Mucosa of descending colon (tissue), 3 donors: Measurements from ENCODE around the gene TBC1D25. TPM values are rescaled to one million over a fixed set of nuclear protein-coding genes. Genes with fewer than 3 reads are reported as not detected.

Experiments
- ATAC-seq: fragments of 200-7000 bp; cut with Tn5 transposase; one replicate; pipeline ENCODE4 v1.9.1; 2020; ENCODE audit warnings: mild to moderate bottlenecking, moderate library complexity
- DNase-seq, 3 donors: peaks; one replicate each; pipeline ENCODE4 v3.0.0-alpha.2; 2020
- H3K36me3 ChIP-seq: fragments of 200-600 bp; one replicate; pipeline ENCODE4 v1.8.0; 2021; ENCODE audit warnings: low read depth, mild to moderate bottlenecking
- H3K4me1 ChIP-seq: fragments of 200-600 bp; one replicate; pipeline ENCODE4 v1.8.0; 2021; ENCODE audit warnings: low read depth, mild to moderate bottlenecking
- H3K4me3 ChIP-seq: fragments of 200-600 bp; one replicate; pipeline ENCODE4 v1.8.0; 2021; ENCODE audit warnings: mild to moderate bottlenecking
- H3K9me3 ChIP-seq: fragments of 200-600 bp; one replicate; pipeline ENCODE4 v1.8.0; 2021; ENCODE audit warnings: mild to moderate bottlenecking
- CTCF ChIP-seq: fragments of 200-600 bp; IDR thresholded peaks from one replicate; pipeline ENCODE4 v1.8.0; 2022; ENCODE audit warnings: antibody characterized with exemption, mild to moderate bottlenecking
- intact Hi-C, 2 donors: fragments of 100-400 bp; cut with DNase I in 1 of 2; cut with micrococcal nuclease in 1 of 2; formaldehyde crosslinking; loops; one replicate each; pipeline versions ENCODE4 v1.11.0 to v1.11.1; 2022; cut with DNase I, micrococcal nuclease
- total RNA-seq, 3 donors: library from RNA; stranded (reverse); fragmentation: NEBNext Ultra II Directional in 2 of 3; extraction: Animal tissue kit (Norgen Biotek cat#: 25700) in 2 of 3; gene quantifications; one replicate each; pipeline versions ENCODE4 v1.2.1 to v1.2.4, GENCODE V29; 2021 to 2023
- donor health status: DM: no; HTN: no; CAD: no; lungs with moderate emphysema.
- donor health status: DM: no; HTN: no; CAD: no.
- donor health status: DM: no; HTN: yes; CAD: no.

Gene TBC1D25
- total RNA-seq, 3 donors from 2014 or later, result 8.6 to 14.6 (median 11.6) TPM

DNA sequence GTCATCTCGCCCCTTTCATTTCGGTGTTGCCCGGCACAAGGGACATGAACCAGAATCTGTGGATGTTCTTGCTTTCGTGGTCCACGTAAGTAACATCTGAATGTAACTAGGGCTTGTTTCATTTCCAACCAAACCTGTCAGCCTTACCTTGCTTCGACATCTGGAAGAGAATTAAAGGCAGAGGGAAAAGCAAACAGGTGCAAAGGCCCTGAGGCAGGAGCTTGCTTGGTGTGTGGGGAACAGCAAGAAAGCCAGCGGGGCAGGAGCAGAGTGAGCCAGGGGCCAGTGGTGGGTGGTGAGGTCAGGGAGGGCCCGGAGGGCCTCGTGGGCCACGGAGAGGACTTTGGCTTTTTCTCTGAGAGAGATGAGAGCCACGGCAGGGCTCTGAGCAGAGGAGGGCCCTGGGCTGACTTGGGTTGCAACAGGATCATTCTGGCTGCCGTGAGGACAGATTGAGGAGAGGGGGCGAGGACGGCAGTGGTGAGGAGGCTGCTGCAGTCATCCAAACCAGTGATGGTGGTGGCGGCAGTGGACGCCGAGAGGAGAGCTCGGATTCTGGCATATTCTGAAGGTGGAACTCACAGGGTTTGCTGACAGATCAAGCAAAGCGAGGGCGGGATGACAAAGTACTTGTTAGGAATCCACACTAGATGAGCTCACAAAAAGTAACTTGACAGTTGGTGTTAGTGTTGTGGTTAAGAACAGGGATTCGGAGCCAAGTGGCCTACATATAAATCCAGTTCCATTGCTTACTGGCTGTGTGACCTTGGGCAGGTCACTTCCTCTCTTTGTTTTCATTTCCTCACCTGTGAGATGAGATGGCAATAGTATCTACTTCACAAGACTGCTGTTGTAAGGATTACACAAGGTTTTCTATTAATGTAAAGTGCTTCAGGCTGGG, 50.9 kb downstream of the TBC1D25 start:
- Histone ChIP-seq H3K4me1 (no peaks in the 10 kb centered on the region), H3K36me3 (no peaks in the 10 kb centered on the region), H3K9me3 (no peaks in the 10 kb centered on the region), H3K4me3 (no peak overlapping the region)
- intact Hi-C loops, result no loop called here
- ATAC-seq (no peak), DNase-seq (no peak)
- TF ChIP-seq CTCF, result no peak

GRCh38 chrX:48591255-48591791, 51.8 kb downstream of the TBC1D25 start:
- ATAC-seq (peak; percentile 83), DNase-seq (no peak)
- Histone ChIP-seq H3K9me3 (no peaks in the 10 kb centered on the region), H3K4me1 (no peaks in the 10 kb centered on the region), H3K36me3 (no peaks in the 10 kb centered on the region), H3K4me3 (no peak overlapping the region)
- intact Hi-C loops, result no loop called here
- no peak for TF ChIP-seq CTCF

DNA sequence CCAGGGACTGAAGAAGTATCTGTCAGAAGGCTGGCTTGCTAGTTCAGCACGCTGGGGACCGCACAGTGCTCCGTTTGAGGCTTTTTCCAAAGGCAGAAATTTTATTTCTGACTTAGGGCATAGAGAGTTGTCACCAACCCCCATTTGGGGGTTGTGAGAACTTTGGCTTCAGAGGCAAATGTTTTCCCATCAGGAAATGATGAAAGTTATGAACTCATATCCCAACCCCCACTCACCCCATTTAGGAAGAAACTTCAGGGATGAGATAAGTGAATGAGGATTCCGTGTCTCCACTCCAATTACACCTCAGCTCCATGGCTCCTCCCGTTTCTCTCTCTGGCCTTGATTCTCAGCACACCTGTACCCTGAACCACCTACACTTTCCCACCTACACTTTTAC, 53.5 kb downstream of the TBC1D25 start:
- ATAC-seq (no peak), DNase-seq (no peak)
- H3K4me1 ChIP-seq, result no peaks in the 10 kb centered on the region
- H3K9me3 ChIP-seq, result no peaks in the 10 kb centered on the region
- H3K36me3 ChIP-seq, result no peaks in the 10 kb centered on the region
- intact Hi-C loops, result no loop called here
- TF ChIP-seq CTCF, result no peak
- H3K4me3 ChIP-seq, result no peak overlapping the region

DNA sequence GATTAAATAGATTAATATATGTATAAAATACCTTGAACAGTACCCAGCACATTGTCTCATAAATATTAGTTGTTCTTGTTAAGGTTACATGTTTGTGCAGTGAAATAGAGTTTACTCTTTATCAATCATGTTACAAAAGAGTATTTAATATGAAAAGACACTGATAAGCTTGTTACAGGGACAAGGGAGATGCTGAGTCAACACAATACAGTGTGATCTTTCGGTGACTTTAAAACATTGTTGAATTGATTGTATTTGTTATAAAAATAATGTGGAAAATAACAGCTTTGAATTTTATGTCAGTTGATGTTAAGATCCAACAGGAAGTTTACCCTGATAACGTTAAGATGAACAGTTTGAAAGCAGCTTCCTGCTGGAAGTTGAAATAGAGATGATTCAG, 56.4 kb downstream of the TBC1D25 start:
- no peak for ATAC-seq
- no peak for TF ChIP-seq CTCF
- intact Hi-C loops, result no loop called here
- no peak overlapping the region for H3K4me3 ChIP-seq
- no peak for DNase-seq
- no peaks in the 10 kb centered on the region for H3K4me1 ChIP-seq
- no peaks in the 10 kb centered on the region for H3K36me3 ChIP-seq
- no peaks in the 10 kb centered on the region for H3K9me3 ChIP-seq

- H3K4me1 ChIP-seq, result no peaks in the 10 kb centered on the region
- no peaks in the 10 kb centered on the region for H3K36me3 ChIP-seq
- no peak for TF ChIP-seq CTCF
- H3K9me3 ChIP-seq, result no peaks in the 10 kb centered on the region
- intact Hi-C loops, result no loop called here
- peak within 1 kb of the TSS; percentile 30 for H3K4me3 ChIP-seq
- ATAC-seq (peak; percentile 92), DNase-seq (peak; percentile 93 to 96 (median 95))
Observed at GRCh38 chrX:48597353-48598264, 58.1 kb downstream of the TBC1D25 start, which contains the start of gene WDR13. Gene WDR13, plus strand, starts transcription at chrX:48597492. Its CDS starts 505 bp downstream, at chrX:48597997.
